ENCODE measurements around the gene XXYLT1. TPM values are rescaled to one million over a fixed set of nuclear protein-coding genes. Genes with fewer than 3 reads are reported as not detected.

The XXYLT1 gene
- total RNA-seq, 8 experiments from 2014 or later: 8.7 to 35.9 (median 16.1) TPM

DNA sequence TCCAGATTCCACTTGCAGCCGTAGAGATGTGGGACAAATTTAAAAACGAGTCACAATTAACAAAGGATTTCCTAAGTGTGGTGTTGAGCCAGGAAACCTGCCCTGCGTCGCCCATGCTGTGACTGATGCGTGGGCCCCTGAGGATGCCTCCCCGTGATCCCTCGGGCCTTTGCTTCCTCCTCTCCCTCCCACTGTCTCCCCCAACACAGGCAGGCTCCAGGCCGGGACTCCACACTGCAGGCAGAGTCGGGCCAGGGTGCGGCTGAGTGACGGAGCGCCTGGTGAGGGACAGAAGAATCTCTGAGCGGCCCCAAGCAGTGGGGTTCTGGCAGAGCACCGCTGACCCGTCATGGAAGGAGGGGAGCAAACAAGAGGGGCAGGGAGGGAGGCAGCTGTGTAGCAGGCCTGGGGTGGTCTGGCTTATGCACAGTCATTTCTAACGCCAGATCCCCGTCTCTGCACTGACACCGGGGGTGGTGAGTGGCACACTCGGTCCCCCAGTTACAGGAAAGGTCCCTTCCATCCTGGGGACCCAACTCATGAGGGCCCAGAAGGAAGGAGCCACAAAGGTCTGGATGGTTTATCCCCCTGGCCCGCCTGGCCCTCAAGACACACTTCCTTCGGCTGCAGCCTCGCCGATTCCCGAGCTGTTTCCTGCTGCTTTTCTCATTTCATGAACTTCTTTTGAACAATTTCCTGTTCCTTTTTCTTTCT, 91.0 kb downstream of the XXYLT1 start:
- ATAC-seq (replicated peaks in 6 of 8): no peak
- 55 to 100% (median 77%) methylated on average over 2 to 8 of the region's 24 CpGs; no CpG with 5 or more reads in 4 of the 10 experiments for WGBS, 10 experiments
- H3K4me3 ChIP-seq: no peak overlapping the region
- in situ Hi-C loops (cut with MboI; ENCODE audit: low pct_unique_long_range_greater_than_20kb in 2 of 9, low sequenced_read_pairs in 9 of 9, unreplicated experiment in 9 of 9): no loop called here
- peaks cover 17 to 30% of the 10 kb centered on the region in 2 donors for H3K4me1 ChIP-seq (replicated peaks in 1 of 2)
- H3K27ac ChIP-seq: no peak overlapping the region

DNA sequence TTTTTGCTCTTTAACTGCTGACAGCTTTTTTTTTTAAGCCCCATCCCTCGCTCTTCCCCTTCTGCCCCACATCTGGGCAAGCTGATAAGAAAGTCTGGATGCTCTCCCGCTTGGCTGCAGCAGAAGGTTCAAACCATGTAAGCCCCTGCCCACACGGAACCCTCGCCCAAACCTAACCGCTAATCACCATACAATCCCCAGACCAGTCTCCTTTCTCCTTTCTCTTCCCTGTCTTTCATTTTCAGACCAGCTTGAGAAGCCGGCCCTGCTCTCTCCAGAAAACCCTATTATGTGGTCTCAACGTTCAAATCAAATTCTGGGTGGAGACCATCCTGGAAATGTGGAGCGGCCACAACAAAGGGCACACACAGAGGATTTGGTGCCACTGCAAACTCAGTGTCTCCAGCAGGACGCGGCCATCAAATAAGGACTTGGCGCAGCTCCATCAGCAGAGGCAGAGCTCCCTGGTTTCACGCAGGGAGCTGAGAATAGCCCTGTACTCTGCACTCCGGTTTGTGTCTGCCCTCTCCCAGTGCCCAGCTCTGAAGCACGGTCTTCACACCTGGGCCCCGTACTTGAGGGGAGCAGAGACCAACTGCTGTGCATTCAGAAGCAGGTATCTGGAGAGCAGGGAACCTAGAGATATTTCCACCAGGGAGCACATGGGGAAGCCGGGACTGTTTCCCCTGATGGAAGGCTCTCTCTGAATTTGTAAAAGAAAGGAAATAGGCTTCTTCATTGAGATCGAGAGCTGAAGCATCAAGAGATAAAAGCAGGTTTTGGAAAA, 92.6 kb downstream of the XXYLT1 start:
- WGBS, 10 experiments: 60 to 100% (median 90%) methylated on average over 1 to 9 of the region's 17 CpGs; no CpG with 5 or more reads in 1 of the 10 experiments
- ATAC-seq (replicated peaks in 6 of 8): no peak
- no peak overlapping the region for H3K4me3 ChIP-seq

DNA sequence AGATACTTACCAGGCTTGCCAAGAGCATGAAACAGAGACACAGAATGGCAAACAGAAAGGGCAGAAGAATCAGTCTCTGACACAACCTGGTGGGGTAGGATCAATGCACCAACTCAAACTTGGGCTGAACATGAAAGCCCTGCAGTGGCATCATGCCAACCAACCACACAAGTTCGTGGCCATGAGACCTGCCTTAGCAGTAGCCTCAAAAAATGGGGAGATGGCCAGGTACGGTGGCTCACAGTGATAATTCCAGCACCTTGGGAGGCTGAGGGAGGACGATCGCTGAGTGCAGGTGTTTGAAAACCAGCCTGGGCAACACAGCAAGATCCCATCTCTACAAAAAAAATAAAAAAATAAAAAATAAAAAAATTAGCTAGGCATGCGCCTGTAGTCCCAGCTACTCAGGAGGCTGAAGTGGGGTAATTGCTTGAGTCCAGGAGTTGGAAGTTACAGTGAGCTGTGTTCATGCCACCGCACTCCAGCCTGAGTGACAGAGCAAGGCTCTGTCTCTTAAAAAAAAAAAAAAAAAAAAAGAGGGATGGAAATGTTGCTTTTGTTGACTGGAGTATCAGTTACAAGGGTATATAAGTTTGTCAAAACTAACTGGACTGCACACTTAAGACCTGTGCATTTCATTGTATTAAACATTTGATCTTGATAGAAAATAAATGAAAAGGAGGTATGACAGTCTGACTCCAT, 93.4 kb downstream of the XXYLT1 start:
- H3K4me1 ChIP-seq (replicated peaks in 1 of 2): peaks cover 16 to 24% of the 10 kb centered on the region in 2 donors
- H3K4me3 ChIP-seq: no peak overlapping the region
- in situ Hi-C loops (cut with MboI; ENCODE audit: low pct_unique_long_range_greater_than_20kb in 2 of 9, low sequenced_read_pairs in 9 of 9, unreplicated experiment in 9 of 9): no loop called here
- WGBS, 10 experiments: 86 to 100% (median 98%) methylated on average over 1 to 6 of the region's 6 CpGs
- ATAC-seq (replicated peaks in 6 of 8): no peak
- H3K27ac ChIP-seq: no peak overlapping the region

More for the DNA sequence above, 92.6 kb downstream of the XXYLT1 start:
- peaks cover 23 to 29% of the 10 kb centered on the region in 2 donors for H3K4me1 ChIP-seq (replicated peaks in 1 of 2)
- in situ Hi-C loops (cut with MboI; ENCODE audit: low pct_unique_long_range_greater_than_20kb in 2 of 9, low sequenced_read_pairs in 9 of 9, unreplicated experiment in 9 of 9): no loop called here
- no peak overlapping the region for H3K27ac ChIP-seq

DNA sequence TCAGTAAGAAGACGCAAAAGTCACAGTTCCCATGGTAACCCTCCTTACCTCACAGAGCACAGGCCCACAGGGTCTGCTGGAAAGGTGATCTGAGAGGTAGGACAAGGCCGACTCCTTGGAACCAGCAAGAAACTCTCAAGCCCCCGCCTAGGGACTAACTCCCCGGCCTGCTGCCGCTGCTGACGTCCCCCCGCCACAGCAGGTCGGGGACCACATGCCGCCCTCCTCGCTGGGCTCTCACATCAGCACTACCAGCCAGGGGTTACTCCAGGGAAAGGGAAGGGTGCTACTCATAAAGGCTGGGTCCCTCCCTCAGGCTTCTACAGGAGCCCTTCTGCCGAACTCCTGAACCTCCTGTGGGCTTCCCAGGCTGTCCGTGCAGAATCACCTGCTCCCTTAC, 94.2 kb downstream of the XXYLT1 start:
- WGBS, 10 experiments: 40 to 100% (median 80%) methylated on average over 1 to 4 of the region's 12 CpGs; no CpG with 5 or more reads in 4 of the 10 experiments
- H3K4me3 ChIP-seq: no peak overlapping the region
- in situ Hi-C loops (cut with MboI; ENCODE audit: low pct_unique_long_range_greater_than_20kb in 2 of 9, low sequenced_read_pairs in 9 of 9, unreplicated experiment in 9 of 9): no loop called here
- H3K4me1 ChIP-seq (replicated peaks in 1 of 2): peaks cover 10 to 16% of the 10 kb centered on the region in 2 donors
- ATAC-seq (replicated peaks in 6 of 8): no peak
- H3K27ac ChIP-seq: no peak overlapping the region

DNA sequence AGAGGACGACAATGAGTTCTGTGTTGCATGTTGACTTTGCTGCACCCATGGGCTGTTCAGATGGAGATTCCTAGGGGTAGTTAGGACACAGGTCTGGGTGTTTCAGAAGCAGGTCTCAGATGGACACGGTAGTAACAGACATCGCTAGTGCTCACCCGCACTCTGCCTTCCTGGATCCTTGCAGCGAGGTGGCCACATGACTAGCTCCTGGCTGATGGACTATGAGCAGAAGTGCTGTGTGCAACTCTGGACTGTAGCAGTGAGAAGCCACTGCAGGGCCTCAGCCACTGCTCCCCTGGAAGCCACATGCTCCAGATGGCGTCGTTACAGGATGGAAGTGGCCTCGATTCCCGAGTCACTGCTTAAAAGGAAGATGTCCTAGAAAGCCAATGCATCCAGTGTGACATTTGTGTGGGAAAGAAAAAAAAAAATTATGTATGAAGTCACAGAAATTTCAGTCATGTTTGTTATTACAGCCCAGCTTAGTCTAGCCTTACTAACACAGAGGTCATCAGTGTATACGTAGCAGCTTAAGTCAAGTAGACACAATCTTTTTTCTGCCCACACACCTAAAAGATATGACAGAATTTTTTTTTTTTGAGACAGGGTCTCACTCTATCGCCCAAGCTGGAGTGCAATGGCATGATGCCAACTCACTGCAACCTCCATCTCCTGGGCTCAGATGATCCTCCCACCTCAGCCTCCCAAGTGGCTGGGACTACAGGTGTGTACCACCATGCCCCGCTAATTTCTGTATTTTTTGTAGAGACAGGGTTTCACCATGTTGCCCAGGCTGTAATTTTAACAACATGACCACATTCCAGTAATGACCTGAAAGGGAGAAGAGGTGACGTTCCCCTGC, 95.3 kb downstream of the XXYLT1 start:
- no peak overlapping the region for H3K27ac ChIP-seq
- in situ Hi-C loops (cut with MboI; ENCODE audit: low pct_unique_long_range_greater_than_20kb in 2 of 9, low sequenced_read_pairs in 9 of 9, unreplicated experiment in 9 of 9): no loop called here
- no peak overlapping the region for H3K4me3 ChIP-seq
- WGBS, 10 experiments: 80 to 100% (median 96%) methylated on average over 1 to 10 of the region's 13 CpGs; no CpG with 5 or more reads in 2 of the 10 experiments
- no peak for ATAC-seq (replicated peaks in 6 of 8)
- H3K4me1 ChIP-seq (replicated peaks in 1 of 2): peaks cover 10 to 15% of the 10 kb centered on the region in 2 donors

DNA sequence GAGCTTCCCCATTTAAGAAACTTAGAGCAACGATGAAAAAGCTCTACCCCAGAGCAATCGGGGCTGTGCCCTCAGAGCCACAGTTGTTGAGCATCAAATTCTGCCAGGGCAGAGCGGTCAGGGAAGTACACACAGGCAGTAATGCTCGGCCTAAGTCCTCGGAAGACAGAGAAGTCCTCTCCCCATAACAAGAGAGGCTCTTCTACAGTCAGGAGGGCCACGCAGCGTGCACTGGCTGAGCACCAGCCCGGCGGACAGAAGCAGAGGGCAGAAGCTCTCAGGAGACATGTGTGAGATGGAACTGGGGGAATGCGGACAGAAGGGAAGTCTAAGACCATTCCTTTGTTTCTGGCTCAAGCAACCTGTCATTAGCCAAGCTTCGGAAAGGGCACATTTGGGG, 95.9 kb downstream of the XXYLT1 start:
- 88 to 100% (median 98%) methylated on average over 2 to 7 of the region's 11 CpGs; no CpG with 5 or more reads in 4 of the 10 experiments for WGBS, 10 experiments
- no peak for ATAC-seq (replicated peaks in 6 of 8)
- in situ Hi-C loops (cut with MboI; ENCODE audit: low pct_unique_long_range_greater_than_20kb in 2 of 9, low sequenced_read_pairs in 9 of 9, unreplicated experiment in 9 of 9): no loop called here
- peaks cover 10 to 15% of the 10 kb centered on the region in 2 donors for H3K4me1 ChIP-seq (replicated peaks in 1 of 2)
- no peak overlapping the region for H3K27ac ChIP-seq
- H3K4me3 ChIP-seq: no peak overlapping the region

DNA sequence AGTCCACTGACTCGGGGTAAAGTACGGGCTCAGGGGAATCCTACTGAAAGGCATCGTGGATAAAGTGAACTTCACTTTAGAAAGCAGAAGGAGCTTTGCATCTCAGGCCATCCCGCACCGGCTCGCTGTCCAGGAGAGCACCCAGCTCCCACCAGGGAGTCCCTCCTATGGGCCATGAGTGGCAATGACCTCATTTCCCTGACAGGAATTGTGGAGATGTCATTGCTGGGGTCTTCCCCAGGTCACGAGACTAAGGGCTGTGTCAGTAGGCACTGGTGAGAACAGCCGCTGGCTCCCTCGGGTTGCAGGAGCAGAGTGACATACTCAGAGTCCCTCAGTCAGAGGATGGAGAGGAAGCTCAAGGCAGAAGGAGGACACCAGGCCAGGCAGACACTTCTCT, 97.3 kb downstream of the XXYLT1 start:
- H3K27ac ChIP-seq: peak overlapping the region; percentile 8 to 73
- H3K4me3 ChIP-seq: no peak overlapping the region
- in situ Hi-C loops (cut with MboI; ENCODE audit: low pct_unique_long_range_greater_than_20kb in 2 of 9, low sequenced_read_pairs in 9 of 9, unreplicated experiment in 9 of 9): no loop called here
- WGBS, 10 experiments: 36 to 100% (median 87%) methylated on average over 1 to 8 of the region's 9 CpGs; no CpG with 5 or more reads in 1 of the 10 experiments
- peaks cover 10 to 15% of the 10 kb centered on the region in 2 donors for H3K4me1 ChIP-seq (replicated peaks in 1 of 2)
- peak in 5 of 8 experiments; percentile 90 to 97 (median 95) for ATAC-seq (replicated peaks in 6 of 8)

DNA sequence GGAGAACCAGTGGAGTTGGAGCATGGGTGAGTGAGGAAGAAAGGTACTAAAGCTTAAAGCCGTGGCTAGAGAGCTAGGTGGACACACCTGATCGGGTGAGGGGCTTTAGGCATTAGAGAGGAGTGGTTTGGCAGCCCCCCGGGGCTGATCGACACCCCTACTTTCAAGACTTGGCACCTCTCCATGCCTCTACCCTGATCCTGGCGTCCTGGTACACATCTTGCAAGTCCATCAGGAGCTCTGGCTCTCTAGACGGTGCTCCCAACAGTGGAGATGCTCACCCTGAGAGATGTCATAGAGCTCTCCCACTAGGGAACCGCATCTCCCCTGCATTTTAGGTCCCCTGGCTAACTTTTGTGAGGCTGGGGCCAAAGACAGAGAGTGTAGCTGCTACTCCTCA, 98.1 kb downstream of the XXYLT1 start:
- H3K4me3 ChIP-seq: no peak overlapping the region
- H3K27ac ChIP-seq: no peak overlapping the region
- peaks cover 10 to 15% of the 10 kb centered on the region in 2 donors for H3K4me1 ChIP-seq (replicated peaks in 1 of 2)
- no peak for ATAC-seq (replicated peaks in 6 of 8)
- 73 to 100% (median 80%) methylated on average over 1 to 3 of the region's 7 CpGs; no CpG with 5 or more reads in 4 of the 10 experiments for WGBS, 10 experiments
- in situ Hi-C loops (cut with MboI; ENCODE audit: low pct_unique_long_range_greater_than_20kb in 2 of 9, low sequenced_read_pairs in 9 of 9, unreplicated experiment in 9 of 9): no loop called here

DNA sequence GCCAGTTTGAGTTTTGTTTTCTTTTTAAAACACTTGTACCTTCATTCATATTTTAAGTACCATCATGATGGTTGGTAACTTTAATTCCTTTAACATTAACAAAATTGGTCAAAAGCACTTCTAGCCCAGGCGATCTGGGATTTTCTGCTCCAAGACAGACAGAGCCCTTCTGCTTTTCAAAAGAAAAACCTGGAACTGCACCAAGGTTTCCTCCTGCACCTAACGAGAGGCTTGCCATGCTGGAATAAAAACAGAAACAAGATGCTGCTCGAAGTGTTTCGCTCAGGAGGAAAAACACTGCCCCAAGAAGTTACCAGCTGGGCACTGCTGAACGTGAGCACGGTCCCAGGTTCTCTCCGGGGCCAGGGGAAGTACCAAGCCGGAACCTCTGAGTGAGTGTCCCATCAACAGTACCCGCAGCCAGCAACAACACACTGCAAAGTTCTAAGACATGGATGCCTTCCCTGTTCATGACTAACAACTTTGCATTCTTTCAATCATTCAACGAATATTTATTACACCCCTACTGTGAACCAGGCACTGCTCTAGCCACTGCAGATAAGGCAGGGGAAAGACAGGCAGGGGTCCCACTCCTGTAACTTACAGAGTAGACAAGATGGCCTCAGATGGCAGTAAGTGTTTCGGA, 98.8 kb downstream of the XXYLT1 start:
- Histone ChIP-seq H3K4me3 (no peak overlapping the region), H3K4me1 (replicated peaks in 1 of 2) (peaks cover 10 to 15% of the 10 kb centered on the region in 2 donors), H3K27ac (no peak overlapping the region)
- in situ Hi-C loops (cut with MboI; ENCODE audit: low pct_unique_long_range_greater_than_20kb in 2 of 9, low sequenced_read_pairs in 9 of 9, unreplicated experiment in 9 of 9): no loop called here
- WGBS, 10 experiments: 66 to 87% (median 76%) methylated on average over 2 to 10 of the region's 11 CpGs; no CpG with 5 or more reads in 3 of the 10 experiments
- peak in 3 of 8 experiments; percentile 22 to 90 (median 60) for ATAC-seq (replicated peaks in 6 of 8)

DNA sequence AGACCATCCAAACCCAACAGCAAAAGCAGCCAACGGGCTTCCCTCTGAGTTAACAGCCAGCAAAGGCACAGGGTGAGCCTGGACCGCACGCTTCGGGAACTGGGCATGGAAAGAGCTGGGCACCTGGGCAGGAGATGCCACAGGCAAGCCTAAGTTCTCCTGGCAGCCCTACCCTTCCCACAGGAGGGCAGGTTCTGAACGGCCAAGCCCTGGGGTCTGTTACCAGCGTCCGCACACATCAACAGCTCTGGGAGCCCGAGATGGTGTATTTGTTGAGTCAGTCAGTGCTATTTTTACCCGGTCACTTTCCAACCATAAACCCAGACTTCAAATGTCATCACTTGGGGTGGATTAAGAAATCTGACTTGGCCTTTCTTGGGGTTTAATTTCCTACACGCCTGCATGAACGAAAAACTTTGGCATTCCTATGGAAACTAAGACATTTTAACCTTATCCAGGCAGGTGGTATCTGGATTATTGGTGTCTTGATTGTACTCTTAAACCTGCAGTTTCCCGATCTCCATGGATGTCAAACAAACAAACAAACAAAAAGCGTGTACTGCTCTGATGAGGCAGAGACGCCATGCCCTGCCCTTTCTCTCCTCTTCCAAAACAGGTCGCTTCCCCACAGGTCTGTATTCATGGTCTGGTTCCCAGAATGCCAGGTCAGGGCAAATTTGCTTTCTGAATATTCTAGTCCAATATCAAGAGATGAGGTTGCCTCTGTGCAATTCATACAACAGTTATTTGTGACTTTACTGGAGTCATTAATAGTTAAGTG, 99.7 kb downstream of the XXYLT1 start:
- H3K4me3 ChIP-seq: no peak overlapping the region
- no peak for ATAC-seq (replicated peaks in 6 of 8)
- in situ Hi-C loops (cut with MboI; ENCODE audit: low pct_unique_long_range_greater_than_20kb in 2 of 9, low sequenced_read_pairs in 9 of 9, unreplicated experiment in 9 of 9): no loop called here
- H3K4me1 ChIP-seq (replicated peaks in 1 of 2): peaks cover 10 to 15% of the 10 kb centered on the region in 2 donors
- 83 to 100% (median 92%) methylated on average over 1 to 12 of the region's 15 CpGs; no CpG with 5 or more reads in 1 of the 10 experiments for WGBS, 10 experiments
- no peak overlapping the region for H3K27ac ChIP-seq

DNA sequence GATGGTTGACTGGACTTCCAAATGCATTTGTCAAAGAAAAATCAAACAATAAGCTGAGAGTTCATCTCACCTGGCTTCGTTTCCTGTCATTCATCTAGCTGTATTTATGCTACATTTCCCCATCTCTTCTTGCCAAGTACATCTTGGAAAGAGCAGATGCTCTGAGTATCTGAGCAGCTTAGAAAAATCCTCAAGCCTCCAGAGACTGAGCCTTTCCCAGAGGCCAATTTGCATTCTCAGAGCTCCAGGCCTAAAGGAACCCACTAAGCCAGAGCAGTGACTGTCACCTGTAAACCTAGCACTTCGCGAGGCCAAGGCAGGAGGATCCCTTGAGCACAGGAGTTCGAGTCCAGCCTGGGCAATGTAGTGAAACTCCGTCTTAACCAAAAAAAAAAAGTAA, 100.5 kb downstream of the XXYLT1 start:
- Histone ChIP-seq H3K4me3 (no peak overlapping the region), H3K27ac (no peak overlapping the region), H3K4me1 (replicated peaks in 1 of 2) (peaks cover 10 to 15% of the 10 kb centered on the region in 2 donors)
- in situ Hi-C loops (cut with MboI; ENCODE audit: low pct_unique_long_range_greater_than_20kb in 2 of 9, low sequenced_read_pairs in 9 of 9, unreplicated experiment in 9 of 9): no loop called here
- no peak for ATAC-seq (replicated peaks in 6 of 8)
- 87 to 100% (median 90%) methylated on average over 1 to 5 of the region's 5 CpGs; no CpG with 5 or more reads in 3 of the 10 experiments for WGBS, 10 experiments

Measured in motor neuron (in vitro differentiated cells).